Neural progenitor cell (in vitro differentiated cells): ENCODE measurements around the gene PARP3. TPM values are rescaled to one million over a fixed set of nuclear protein-coding genes. Genes with fewer than 3 reads are reported as not detected.

Experiments used
- DNase-seq: peaks from one replicate; pipeline ENCODE4 v3.0.0-alpha.2; 2016; ENCODE audit warnings: low spot score
- H2AFZ ChIP-seq: fragments of 200-600 bp; sonication (generic); replicated peaks from 2 replicates; pipeline ENCODE4 v1.6.1; 2016; ENCODE audit warnings: antibody characterized with exemption
- H3F3A ChIP-seq: fragments of 200-600 bp; sonication (generic); 2 replicates; pipeline ENCODE4 v1.6.1; 2016; ENCODE audit warnings: antibody characterized with exemption, low read depth
- H3K27ac ChIP-seq: fragments of 200-600 bp; sonication (generic); 2 replicates; pipeline ENCODE4 v1.5.1; 2016; ENCODE audit warnings: mild to moderate bottlenecking
- H3K27me3 ChIP-seq: fragments of 200-600 bp; sonication (generic); 2 replicates; pipeline ENCODE4 v1.6.1; 2016; ENCODE audit warnings: mild to moderate bottlenecking, moderate library complexity
- H3K36me3 ChIP-seq: fragments of 200-600 bp; sonication (generic); 2 replicates; pipeline ENCODE4 v1.5.1; 2016
- H3K4me1 ChIP-seq: fragments of 200-600 bp; sonication (generic); 2 replicates; pipeline ENCODE4 v1.6.1; 2016; ENCODE audit warnings: mixed run types
- H3K4me2 ChIP-seq: fragments of 200-600 bp; sonication (generic); 2 replicates; pipeline ENCODE4 v1.6.1; 2016
- H3K4me3 ChIP-seq: fragments of 200-600 bp; sonication (generic); 2 replicates; pipeline ENCODE4 v1.5.1; 2016
- H3K79me2 ChIP-seq: fragments of 200-600 bp; sonication (generic); 2 replicates; pipeline ENCODE4 v1.6.1; 2016; ENCODE audit warnings: low read depth
- H3K9ac ChIP-seq: fragments of 200-600 bp; sonication (generic); 2 replicates; pipeline ENCODE4 v1.6.1; 2016
- H3K9me3 ChIP-seq: fragments of 200-600 bp; sonication (generic); 2 replicates; pipeline ENCODE4 v1.5.1; 2016; ENCODE audit warnings: low read depth
- H4K20me1 ChIP-seq: fragments of 200-600 bp; sonication (generic); 2 replicates; pipeline ENCODE4 v1.6.1; 2016; ENCODE audit warnings: low read depth
- H3K27ac Mint-ChIP-seq: 3 replicates; pipeline ENCODE4 v1.8.0; 2021; ENCODE audit warnings: mixed read lengths
- H3K27me3 Mint-ChIP-seq: 2 replicates; pipeline ENCODE4 v1.8.0; 2022; ENCODE audit warnings: low read depth, mild to moderate bottlenecking, inconsistent platforms, moderate library complexity, mixed read lengths; ENCODE audit not compliant: insufficient read depth
- H3K36me3 Mint-ChIP-seq: 3 replicates; pipeline ENCODE4 v1.8.0; 2021; ENCODE audit warnings: mixed read lengths
- H3K4me1 Mint-ChIP-seq: 3 replicates; pipeline ENCODE4 v1.8.0; 2021; ENCODE audit warnings: mixed read lengths
- H3K4me3 Mint-ChIP-seq: 3 replicates; pipeline ENCODE4 v1.8.0; 2021; ENCODE audit warnings: mild to moderate bottlenecking, moderate library complexity, mixed read lengths
- H3K9me3 Mint-ChIP-seq: 3 replicates; pipeline ENCODE4 v1.8.0; 2020; ENCODE audit warnings: mixed read lengths
- EZH2 ChIP-seq: fragments of 200-600 bp; sonication (generic); IDR thresholded peaks from 2 replicates; pipeline ENCODE4 v1.6.1; 2017; ENCODE audit warnings: antibody characterized with exemption, mild to moderate bottlenecking, moderate library complexity
- EZH2phosphoT487 ChIP-seq: fragments of 200-600 bp; sonication (generic); IDR thresholded peaks from 2 replicates; pipeline ENCODE4 v1.6.1; 2017; ENCODE audit warnings: antibody characterized with exemption
- total RNA-seq: library from RNA; depleted of rRNA; stranded (reverse); fragments of >200 nt; gene quantifications from 2 replicates; pipeline ENCODE4 v1.2.3, GENCODE V29; 2015; ENCODE audit warnings: low replicate concordance
- TF ChIP-seq, protein P1 (sequence below): fragments of 200-600 bp; sonication (generic); IDR thresholded peaks from 2 replicates; pipeline ENCODE4 v1.5.1; 2017; ENCODE audit warnings: antibody characterized with exemption, mild to moderate bottlenecking

The PARP3 gene
- total RNA-seq, 1 donor from 2014 or later: 3.9 TPM

DNA sequence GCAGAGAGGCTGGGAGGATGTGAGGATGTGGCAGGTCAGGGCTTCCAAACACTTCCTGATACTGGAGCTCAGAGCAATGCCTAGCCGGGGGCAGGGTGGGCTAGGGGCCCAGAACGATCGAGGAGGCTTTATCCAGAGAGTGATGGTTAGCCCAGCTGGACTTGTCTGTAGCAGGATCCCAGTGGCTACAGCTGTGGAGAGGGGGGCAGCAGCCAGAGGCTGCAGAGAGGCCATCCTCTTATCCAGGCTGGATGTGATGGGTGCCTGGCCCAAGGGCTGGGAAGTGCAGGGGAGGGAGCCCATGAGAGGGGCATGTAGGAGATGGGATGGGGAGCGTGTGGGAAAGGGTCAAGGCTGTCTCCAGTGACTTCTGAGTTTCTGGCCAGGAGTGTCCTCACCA is 4.6 kb downstream of the PARP3 start:
- Mint-ChIP-seq H3K27ac (no peak overlapping the region), H3K36me3 (no peaks in the 10 kb centered on the region), H3K4me1 (no peaks in the 10 kb centered on the region), H3K9me3 (no peaks in the 10 kb centered on the region), H3K27me3 (peaks cover 10% of the 10 kb centered on the region), H3K4me3 (no peak overlapping the region)
- Histone ChIP-seq H3K4me2 (no peak overlapping the region), H3K9me3 (no peaks in the 10 kb centered on the region), H4K20me1 (no peaks in the 10 kb centered on the region), H3F3A (no peaks in the 10 kb centered on the region), H3K27ac (no peak overlapping the region), H3K79me2 (no peaks in the 10 kb centered on the region), H3K4me3 (no peak overlapping the region), H3K9ac (no peak overlapping the region), H3K36me3 (no peaks in the 10 kb centered on the region), H2AFZ (no peak overlapping the region), H3K4me1 (peaks cover 3% of the 10 kb centered on the region), H3K27me3 (peaks cover 46% of the 10 kb centered on the region)
- TF ChIP-seq EZH2phosphoT487: no peak
- no peak for DNase-seq

DNA sequence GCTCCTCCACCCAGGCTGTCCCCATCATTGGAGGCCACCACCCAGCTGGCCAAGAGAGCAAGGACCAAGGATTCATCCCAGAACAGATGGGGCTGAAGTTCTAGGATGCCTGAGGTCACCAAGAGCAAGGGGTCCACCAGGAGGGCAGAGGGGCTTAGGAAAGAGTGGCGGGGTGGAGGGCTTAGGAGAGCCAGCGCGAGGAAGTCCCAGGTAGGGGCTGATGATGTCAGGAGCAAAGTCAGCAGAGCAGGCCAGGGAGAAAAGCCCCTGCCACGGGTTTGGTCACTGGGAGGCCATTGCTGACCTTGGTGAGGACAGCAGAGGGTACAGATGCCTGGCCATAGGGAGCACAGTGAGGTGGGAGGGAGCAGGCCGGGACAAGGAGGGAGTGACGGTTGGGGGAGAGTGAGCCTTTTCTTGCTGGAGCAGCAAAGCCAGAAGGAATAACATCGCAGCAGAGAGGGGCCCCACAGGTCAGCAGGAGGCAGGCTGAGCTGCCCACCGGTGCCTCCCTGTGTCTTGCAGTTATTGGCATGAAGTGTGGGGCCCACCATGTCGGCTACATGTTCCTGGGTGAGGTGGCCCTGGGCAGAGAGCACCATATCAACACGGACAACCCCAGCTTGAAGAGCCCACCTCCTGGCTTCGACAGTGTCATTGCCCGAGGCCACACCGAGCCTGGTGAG is 5.2 kb downstream of the PARP3 start:
- no peak for DNase-seq
- Histone ChIP-seq H3F3A (no peaks in the 10 kb centered on the region), H3K4me1 (peaks cover 1% of the 10 kb centered on the region), H3K27ac (no peak overlapping the region), H3K4me2 (no peak overlapping the region), H3K79me2 (no peaks in the 10 kb centered on the region), H3K9ac (no peak overlapping the region), H2AFZ (no peak overlapping the region), H3K4me3 (no peak overlapping the region), H3K9me3 (no peaks in the 10 kb centered on the region), H3K36me3 (no peaks in the 10 kb centered on the region), H4K20me1 (no peaks in the 10 kb centered on the region), H3K27me3 (peaks cover 52% of the 10 kb centered on the region)
- Mint-ChIP-seq H3K36me3 (no peaks in the 10 kb centered on the region), H3K27me3 (peaks cover 10% of the 10 kb centered on the region), H3K27ac (peak overlapping the region; percentile 69), H3K9me3 (no peaks in the 10 kb centered on the region), H3K4me3 (no peak overlapping the region), H3K4me1 (no peaks in the 10 kb centered on the region)
- no peak for TF ChIP-seq EZH2
- TF ChIP-seq, protein P1, sequence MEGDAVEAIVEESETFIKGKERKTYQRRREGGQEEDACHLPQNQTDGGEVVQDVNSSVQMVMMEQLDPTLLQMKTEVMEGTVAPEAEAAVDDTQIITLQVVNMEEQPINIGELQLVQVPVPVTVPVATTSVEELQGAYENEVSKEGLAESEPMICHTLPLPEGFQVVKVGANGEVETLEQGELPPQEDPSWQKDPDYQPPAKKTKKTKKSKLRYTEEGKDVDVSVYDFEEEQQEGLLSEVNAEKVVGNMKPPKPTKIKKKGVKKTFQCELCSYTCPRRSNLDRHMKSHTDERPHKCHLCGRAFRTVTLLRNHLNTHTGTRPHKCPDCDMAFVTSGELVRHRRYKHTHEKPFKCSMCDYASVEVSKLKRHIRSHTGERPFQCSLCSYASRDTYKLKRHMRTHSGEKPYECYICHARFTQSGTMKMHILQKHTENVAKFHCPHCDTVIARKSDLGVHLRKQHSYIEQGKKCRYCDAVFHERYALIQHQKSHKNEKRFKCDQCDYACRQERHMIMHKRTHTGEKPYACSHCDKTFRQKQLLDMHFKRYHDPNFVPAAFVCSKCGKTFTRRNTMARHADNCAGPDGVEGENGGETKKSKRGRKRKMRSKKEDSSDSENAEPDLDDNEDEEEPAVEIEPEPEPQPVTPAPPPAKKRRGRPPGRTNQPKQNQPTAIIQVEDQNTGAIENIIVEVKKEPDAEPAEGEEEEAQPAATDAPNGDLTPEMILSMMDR: no peak
- no peak for TF ChIP-seq EZH2phosphoT487

GRCh38 chr3:51948016-51948580 is 5.9 kb downstream of the PARP3 start:
- Histone ChIP-seq H3K4me1 (no peaks in the 10 kb centered on the region), H3K36me3 (no peaks in the 10 kb centered on the region), H3F3A (no peaks in the 10 kb centered on the region), H3K4me2 (no peak overlapping the region), H3K9ac (no peak overlapping the region), H3K27me3 (peaks cover 53% of the 10 kb centered on the region), H3K9me3 (no peaks in the 10 kb centered on the region), H3K79me2 (no peaks in the 10 kb centered on the region), H3K27ac (no peak overlapping the region), H3K4me3 (no peak overlapping the region), H2AFZ (no peak overlapping the region), H4K20me1 (no peaks in the 10 kb centered on the region)
- peaks cover 2% of the 10 kb centered on the region for H3K4me1 Mint-ChIP-seq
- no peak for DNase-seq
- H3K4me3 Mint-ChIP-seq: no peak overlapping the region
- H3K27me3 Mint-ChIP-seq: peaks cover 10% of the 10 kb centered on the region
- TF ChIP-seq, protein P1: no peak
- TF ChIP-seq EZH2phosphoT487: no peak
- no peaks in the 10 kb centered on the region for H3K9me3 Mint-ChIP-seq
- no peaks in the 10 kb centered on the region for H3K36me3 Mint-ChIP-seq
- H3K27ac Mint-ChIP-seq: no peak overlapping the region

DNA sequence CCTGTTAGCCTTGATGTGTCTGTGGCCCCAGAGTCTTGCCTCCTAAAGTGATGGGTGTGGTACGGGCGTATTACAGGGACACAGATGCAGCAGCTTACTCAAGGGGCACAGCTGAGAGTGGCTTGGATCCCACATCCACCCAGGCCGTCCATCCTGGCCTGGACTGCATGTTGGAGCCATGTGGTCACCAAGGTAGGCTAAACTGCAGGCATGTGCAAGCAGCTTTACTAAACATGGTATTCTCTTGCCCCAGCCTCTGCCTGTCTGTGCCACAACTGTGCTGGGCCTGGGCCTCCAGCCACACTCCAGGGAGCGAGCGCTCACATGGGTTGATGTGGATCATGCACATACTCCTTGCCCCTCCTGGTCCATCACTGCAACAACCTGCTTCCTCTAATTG is 7.0 kb downstream of the PARP3 start:
- Histone ChIP-seq H4K20me1 (no peaks in the 10 kb centered on the region), H3K9me3 (no peaks in the 10 kb centered on the region), H3K4me1 (peaks cover 4% of the 10 kb centered on the region), H3K27me3 (peaks cover 60% of the 10 kb centered on the region), H3K79me2 (no peaks in the 10 kb centered on the region), H3K4me3 (no peak overlapping the region), H3F3A (no peaks in the 10 kb centered on the region), H3K4me2 (no peak overlapping the region), H3K36me3 (no peaks in the 10 kb centered on the region), H3K27ac (no peak overlapping the region), H2AFZ (no peak overlapping the region), H3K9ac (no peak overlapping the region)
- Mint-ChIP-seq H3K36me3 (no peaks in the 10 kb centered on the region), H3K4me3 (no peak overlapping the region), H3K27ac (no peak overlapping the region), H3K27me3 (peaks cover 6% of the 10 kb centered on the region), H3K9me3 (no peaks in the 10 kb centered on the region), H3K4me1 (peaks cover 10% of the 10 kb centered on the region)
- DNase-seq: no peak
- TF ChIP-seq EZH2 (no peak), EZH2phosphoT487 (no peak)
- TF ChIP-seq, protein P1: no peak
